Hepatocyte (in vitro differentiated cells): ENCODE measurements around the gene BEST2. TPM values are rescaled to one million over a fixed set of nuclear protein-coding genes. Genes with fewer than 3 reads are reported as not detected.

Source experiments
- DNase-seq: peaks from one replicate; pipeline ENCODE4 v3.0.0-alpha.2; 2016; ENCODE audit warnings: low spot score
- H2AFZ ChIP-seq: fragments of 200-600 bp; sonication (generic); 2 replicates; pipeline ENCODE4 v1.6.0; 2016; ENCODE audit warnings: antibody characterized with exemption, mild to moderate bottlenecking
- H3K27ac ChIP-seq: fragments of 200-600 bp; sonication (generic); 2 replicates; pipeline ENCODE4 v1.5.1; 2016; ENCODE audit warnings: mild to moderate bottlenecking
- H3K27me3 ChIP-seq: fragments of 200-600 bp; sonication (generic); 2 replicates; pipeline ENCODE4 v1.6.1; 2016
- H3K36me3 ChIP-seq: fragments of 200-600 bp; sonication (generic); replicated peaks from 2 replicates; pipeline ENCODE4 v1.5.1; 2016; ENCODE audit warnings: low read depth; ENCODE audit not compliant: insufficient read depth
- H3K4me1 ChIP-seq: fragments of 200-600 bp; sonication (generic); 2 replicates; pipeline ENCODE4 v1.5.1; 2016; ENCODE audit warnings: mild to moderate bottlenecking, moderate library complexity; ENCODE audit not compliant: insufficient read depth
- H3K4me2 ChIP-seq: fragments of 200-600 bp; sonication (generic); 2 replicates; pipeline ENCODE4 v1.6.0; 2016
- H3K4me3 ChIP-seq: fragments of 200-600 bp; sonication (generic); 2 replicates; pipeline ENCODE4 v1.5.1; 2016; ENCODE audit warnings: mild to moderate bottlenecking
- H3K79me2 ChIP-seq: fragments of 200-600 bp; sonication (generic); 2 replicates; pipeline ENCODE4 v1.6.0; 2017; ENCODE audit warnings: mild to moderate bottlenecking
- H3K9me2 ChIP-seq: fragments of 200-600 bp; sonication (generic); replicated peaks from 2 replicates; pipeline ENCODE4 v1.6.0; 2017; ENCODE audit warnings: mild to moderate bottlenecking; ENCODE audit not compliant: insufficient read depth
- H3K9me3 ChIP-seq: fragments of 200-600 bp; sonication (generic); 2 replicates; pipeline ENCODE4 v1.5.1; 2016; ENCODE audit warnings: low read depth, mild to moderate bottlenecking
- H4K20me1 ChIP-seq: fragments of 200-600 bp; sonication (generic); 2 replicates; pipeline ENCODE4 v1.6.0; 2016; ENCODE audit warnings: mild to moderate bottlenecking; ENCODE audit not compliant: insufficient read depth, poor library complexity, severe bottlenecking
- EZH2 ChIP-seq: fragments of 200-600 bp; sonication (generic); IDR thresholded peaks from 2 replicates; pipeline ENCODE4 v1.6.1; 2016; ENCODE audit warnings: antibody characterized with exemption, mild to moderate bottlenecking, borderline replicate concordance
- EZH2phosphoT487 ChIP-seq: fragments of 200-600 bp; sonication (generic); IDR thresholded peaks from one replicate; pipeline ENCODE4 v1.6.1; 2018; ENCODE audit warnings: antibody characterized with exemption, mild to moderate bottlenecking, low read depth, moderate library complexity; ENCODE audit not compliant: unreplicated experiment, severe bottlenecking
- WGBS: methylation state at CpG from one replicate; pipeline ENCODE4 v1.1.6; 2016; ENCODE audit warnings: low lambda C conversion rate; ENCODE audit errors: missing lambda C conversion rate; 5-methylcytosine and 5-hydroxymethylcytosine counted together
- polyA plus RNA-seq: library from polyadenylated mRNA; unstranded; fragments of >200 nt; fragmentation: Nextera tagmentation; extraction: Ambion mirVana; gene quantifications from 2 replicates; pipeline ENCODE4 v1.2.1, GENCODE V29; 2016
- total RNA-seq: library from RNA; depleted of rRNA; stranded (reverse); fragments of >200 nt; gene quantifications from 2 replicates; pipeline ENCODE4 v1.2.3, GENCODE V29; 2014
- TF ChIP-seq, protein P1 (sequence below): fragments of 200-600 bp; sonication (generic); IDR thresholded peaks from 2 replicates; pipeline ENCODE4 v1.5.1; 2016; ENCODE audit warnings: antibody characterized with exemption, mild to moderate bottlenecking; ENCODE audit not compliant: poor library complexity

BEST2 gene
- total and polyA plus RNA-seq, 2 experiments from 2014 or later = not detected

GRCh38 chr19:12774588-12775555, 23.3 kb downstream of the BEST2 start, which contains the start of gene HOOK2:
Gene HOOK2 (minus strand): TSS chr19:12775552. CDS start chr19:12775449, 103 bp downstream.
- Histone ChIP-seq H4K20me1 (no peaks in the 10 kb centered on the region), H3K9me3 (no peaks in the 10 kb centered on the region), H3K4me3 (peak within 1 kb of the TSS; percentile 51), H3K4me2 (peak within 1 kb of the TSS; percentile 86), H3K9me2 (no peaks in the 10 kb centered on the region), H3K79me2 (peaks cover 17% of the 10 kb centered on the region), H3K36me3 (no peaks in the 10 kb centered on the region), H3K27ac (peak within 1 kb of the TSS; percentile 97), H2AFZ (peak within 1 kb of the TSS; percentile 16), H3K27me3 (no peaks in the 10 kb centered on the region), H3K4me1 (peaks cover 18% of the 10 kb centered on the region)
- TF ChIP-seq EZH2phosphoT487 (no peak), EZH2 (no peak)
- TF ChIP-seq, protein P1, sequence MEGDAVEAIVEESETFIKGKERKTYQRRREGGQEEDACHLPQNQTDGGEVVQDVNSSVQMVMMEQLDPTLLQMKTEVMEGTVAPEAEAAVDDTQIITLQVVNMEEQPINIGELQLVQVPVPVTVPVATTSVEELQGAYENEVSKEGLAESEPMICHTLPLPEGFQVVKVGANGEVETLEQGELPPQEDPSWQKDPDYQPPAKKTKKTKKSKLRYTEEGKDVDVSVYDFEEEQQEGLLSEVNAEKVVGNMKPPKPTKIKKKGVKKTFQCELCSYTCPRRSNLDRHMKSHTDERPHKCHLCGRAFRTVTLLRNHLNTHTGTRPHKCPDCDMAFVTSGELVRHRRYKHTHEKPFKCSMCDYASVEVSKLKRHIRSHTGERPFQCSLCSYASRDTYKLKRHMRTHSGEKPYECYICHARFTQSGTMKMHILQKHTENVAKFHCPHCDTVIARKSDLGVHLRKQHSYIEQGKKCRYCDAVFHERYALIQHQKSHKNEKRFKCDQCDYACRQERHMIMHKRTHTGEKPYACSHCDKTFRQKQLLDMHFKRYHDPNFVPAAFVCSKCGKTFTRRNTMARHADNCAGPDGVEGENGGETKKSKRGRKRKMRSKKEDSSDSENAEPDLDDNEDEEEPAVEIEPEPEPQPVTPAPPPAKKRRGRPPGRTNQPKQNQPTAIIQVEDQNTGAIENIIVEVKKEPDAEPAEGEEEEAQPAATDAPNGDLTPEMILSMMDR = no peak
- peak; percentile 98 for DNase-seq
- 26% methylated on average over 34 of the region's 58 CpGs for WGBS

DNA sequence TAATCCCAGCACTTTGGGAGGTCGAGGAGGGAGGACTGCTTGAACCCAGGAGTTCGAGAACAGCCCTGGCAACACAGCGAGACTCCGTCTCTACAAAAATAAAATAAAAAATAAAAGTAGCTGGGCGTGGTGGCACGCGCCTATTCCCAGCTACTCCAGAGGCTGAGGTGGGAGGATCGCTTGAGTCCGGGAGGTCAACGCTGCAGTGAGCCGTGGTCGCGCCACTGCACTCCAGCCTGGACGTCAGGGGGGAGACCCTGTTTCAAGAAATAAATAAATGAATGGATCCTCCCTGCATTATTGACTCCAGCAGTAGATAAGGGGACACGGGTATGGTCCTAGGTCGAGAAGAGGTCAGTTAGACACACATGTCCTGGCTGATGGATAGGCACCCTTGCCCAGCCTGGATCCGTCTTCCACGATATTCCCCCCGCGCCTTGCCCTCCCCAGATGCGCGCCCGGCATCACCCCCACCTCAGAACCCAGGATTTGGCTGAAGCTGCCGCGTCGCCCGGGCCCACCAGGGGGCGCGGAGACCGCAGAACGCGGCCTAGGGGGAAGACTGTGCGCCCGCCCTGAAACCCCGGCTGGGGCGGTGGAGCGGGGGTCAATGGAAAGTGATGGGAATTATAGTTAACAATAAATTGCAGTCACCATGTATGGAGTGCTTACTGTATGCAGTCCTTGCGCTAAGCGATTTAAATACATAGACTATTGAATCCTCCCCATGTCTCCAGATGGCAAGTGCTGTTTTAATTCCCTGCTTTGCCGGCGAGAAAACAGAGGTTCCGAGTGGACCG, 25.8 kb downstream of the BEST2 start:
- peak overlapping the region; percentile 59 for H3K4me3 ChIP-seq
- H3K36me3 ChIP-seq = no peaks in the 10 kb centered on the region
- WGBS = 16% methylated on average over 43 of the region's 43 CpGs
- no peak for TF ChIP-seq EZH2
- TF ChIP-seq, protein P1 = peak; percentile 98
- TF ChIP-seq EZH2phosphoT487 = no peak
- H3K27ac ChIP-seq = peak overlapping the region; percentile 96
- H3K4me1 ChIP-seq = peaks cover 25% of the 10 kb centered on the region
- peaks cover 17% of the 10 kb centered on the region for H3K79me2 ChIP-seq
- H2AFZ ChIP-seq = peak overlapping the region; percentile 46
- peak overlapping the region; percentile 98 for H3K4me2 ChIP-seq
- DNase-seq = peak; percentile 91
- H3K9me3 ChIP-seq = no peaks in the 10 kb centered on the region
- no peaks in the 10 kb centered on the region for H4K20me1 ChIP-seq
- no peaks in the 10 kb centered on the region for H3K27me3 ChIP-seq
- H3K9me2 ChIP-seq = no peaks in the 10 kb centered on the region

- Histone ChIP-seq H3K4me3 (peak overlapping the region; percentile 59), H2AFZ (peak overlapping the region; percentile 46)
Observed at GRCh38 chr19:12778017-12778904, 26.7 kb downstream of the BEST2 start.

More at GRCh38 chr19:12778017-12778904, 26.7 kb downstream of the BEST2 start:
- TF ChIP-seq, protein P1 = no peak
- no peak for TF ChIP-seq EZH2
- TF ChIP-seq EZH2phosphoT487 = no peak
- no peaks in the 10 kb centered on the region for H3K9me2 ChIP-seq
- 2% methylated on average over 38 of the region's 44 CpGs for WGBS
- no peaks in the 10 kb centered on the region for H3K27me3 ChIP-seq
- no peaks in the 10 kb centered on the region for H3K9me3 ChIP-seq
- peak; percentile 83 for DNase-seq
- H3K4me1 ChIP-seq = peaks cover 29% of the 10 kb centered on the region
- no peaks in the 10 kb centered on the region for H4K20me1 ChIP-seq
- H3K36me3 ChIP-seq = no peaks in the 10 kb centered on the region
- peak overlapping the region; percentile 96 for H3K27ac ChIP-seq
- H3K4me2 ChIP-seq = peak overlapping the region; percentile 98
- H3K79me2 ChIP-seq = peaks cover 17% of the 10 kb centered on the region
